HG02798 (cell line): Measurements from ENCODE around the gene GTF2IRD1.
"Not testable (repeated sequence)": the region's sequence is repeated elsewhere in the genome, so short reads cannot be mapped to it uniquely, and the experiment has no call there.

Experiments
- ATAC-seq: cut with Tn5 transposase; IDR thresholded peaks from one replicate; pipeline ENCODE4 v1.9.1; 2021; ENCODE audit warnings: mild to moderate bottlenecking; ENCODE audit not compliant: unreplicated experiment, poor library complexity

GTF2IRD1 gene

GRCh38 chr7:74623135-74623534, 169.4 kb downstream of the GTF2IRD1 start:
- ATAC-seq = no peak

- no peak for ATAC-seq
Observed at GRCh38 chr7:74625446-74625845, 171.7 kb downstream of the GTF2IRD1 start.

- ATAC-seq = no peak
Observed at GRCh38 chr7:74627661-74628411, 174.1 kb downstream of the GTF2IRD1 start.

- no peak for ATAC-seq
Observed at GRCh38 chr7:74632505-74632904, 178.8 kb downstream of the GTF2IRD1 start.

GRCh38 chr7:74633451-74633921, 179.8 kb downstream of the GTF2IRD1 start:
- ATAC-seq = no peak

- no peak for ATAC-seq
Observed at GRCh38 chr7:74637745-74638144, 184.0 kb downstream of the GTF2IRD1 start.

- peak; percentile 89 for ATAC-seq
Observed at GRCh38 chr7:74650055-74650454, 196.3 kb downstream of the GTF2IRD1 start.

- ATAC-seq = peak; percentile 69
Observed at GRCh38 chr7:74650493-74651132, 196.9 kb downstream of the GTF2IRD1 start.

GRCh38 chr7:74651133-74651504, 197.4 kb downstream of the GTF2IRD1 start:
- ATAC-seq = not testable (repeated sequence)
